Ishikawa (cell line): ENCODE results near the gene NUP210.

Experiments used
- CEBPB ChIP-seq: IDR thresholded peaks from 2 replicates; pipeline ENCODE4 v1.6.1; 2012
- CREB1 ChIP-seq: IDR thresholded peaks from 2 replicates; pipeline ENCODE4 v1.6.1; 2012; ENCODE audit warnings: low read depth
- EGR1 ChIP-seq: IDR thresholded peaks from 2 replicates; pipeline ENCODE4 v1.6.1; 2012
- EP300 ChIP-seq: IDR thresholded peaks from 2 replicates; pipeline ENCODE4 v1.6.1; 2012; ENCODE audit warnings: borderline replicate concordance
- FOXM1 ChIP-seq: IDR thresholded peaks from 2 replicates; pipeline ENCODE4 v1.6.1; 2012; ENCODE audit warnings: low read depth, borderline replicate concordance
- NFIC ChIP-seq: IDR thresholded peaks from 2 replicates; pipeline ENCODE4 v1.6.1; 2012
- RAD21 ChIP-seq: IDR thresholded peaks from 2 replicates; pipeline ENCODE4 v1.6.1; 2012; ENCODE audit warnings: low read depth
- TAF1 ChIP-seq: IDR thresholded peaks from 2 replicates; pipeline ENCODE4 v1.6.1; 2012; ENCODE audit warnings: low read depth, mild to moderate bottlenecking
- TCF12 ChIP-seq: IDR thresholded peaks from 2 replicates; pipeline ENCODE4 v1.6.1; 2012; ENCODE audit warnings: low read depth
- TEAD4 ChIP-seq: IDR thresholded peaks from 2 replicates; pipeline ENCODE4 v1.6.1; 2012
- YY1 ChIP-seq: IDR thresholded peaks from 2 replicates; pipeline ENCODE4 v1.6.1; 2012; ENCODE audit warnings: low read depth
- ZBTB7A ChIP-seq: IDR thresholded peaks from 2 replicates; pipeline ENCODE4 v1.6.1; 2012; ENCODE audit warnings: low read depth
- TF ChIP-seq, protein P1 (sequence below): IDR thresholded peaks from 2 replicates; pipeline ENCODE4 v1.6.1; 2012
- TF ChIP-seq, protein P2 (sequence below): IDR thresholded peaks from 2 replicates; pipeline ENCODE4 v1.6.1; 2012
- TF ChIP-seq, protein P3 (sequence below): IDR thresholded peaks from 2 replicates; pipeline ENCODE4 v1.6.1; 2012; ENCODE audit warnings: low read depth, mild to moderate bottlenecking

NUP210 gene

DNA sequence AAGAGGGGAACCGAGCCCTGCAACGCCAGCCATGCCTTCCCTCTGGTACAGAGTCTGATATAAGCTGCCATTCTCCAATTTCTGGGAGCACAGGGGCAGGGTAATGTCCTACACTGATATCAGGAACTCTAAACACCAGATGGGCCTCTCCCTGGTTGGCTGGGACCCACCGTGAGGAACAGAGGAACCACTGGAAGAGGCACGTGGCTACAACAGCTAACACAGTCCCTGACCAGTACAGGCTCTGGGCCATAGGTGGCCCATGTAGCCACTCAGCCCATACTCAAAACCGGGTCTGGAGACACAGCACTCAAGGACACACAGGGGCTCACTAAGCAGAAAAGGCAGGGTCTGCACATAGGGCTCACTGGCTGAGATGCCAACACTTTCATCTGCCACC lies 13.9 kb downstream of the NUP210 start:
- no peak for TF ChIP-seq TCF12
- TF ChIP-seq, protein P1, sequence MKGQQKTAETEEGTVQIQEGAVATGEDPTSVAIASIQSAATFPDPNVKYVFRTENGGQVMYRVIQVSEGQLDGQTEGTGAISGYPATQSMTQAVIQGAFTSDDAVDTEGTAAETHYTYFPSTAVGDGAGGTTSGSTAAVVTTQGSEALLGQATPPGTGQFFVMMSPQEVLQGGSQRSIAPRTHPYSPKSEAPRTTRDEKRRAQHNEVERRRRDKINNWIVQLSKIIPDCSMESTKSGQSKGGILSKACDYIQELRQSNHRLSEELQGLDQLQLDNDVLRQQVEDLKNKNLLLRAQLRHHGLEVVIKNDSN: no peak
- no peak for TF ChIP-seq RAD21
- TF ChIP-seq YY1: no peak
- TF ChIP-seq ZBTB7A: no peak
- TF ChIP-seq TAF1: no peak
- TF ChIP-seq CEBPB: no peak
- TF ChIP-seq EP300: no peak
- no peak for TF ChIP-seq EGR1
- TF ChIP-seq TEAD4: no peak

DNA sequence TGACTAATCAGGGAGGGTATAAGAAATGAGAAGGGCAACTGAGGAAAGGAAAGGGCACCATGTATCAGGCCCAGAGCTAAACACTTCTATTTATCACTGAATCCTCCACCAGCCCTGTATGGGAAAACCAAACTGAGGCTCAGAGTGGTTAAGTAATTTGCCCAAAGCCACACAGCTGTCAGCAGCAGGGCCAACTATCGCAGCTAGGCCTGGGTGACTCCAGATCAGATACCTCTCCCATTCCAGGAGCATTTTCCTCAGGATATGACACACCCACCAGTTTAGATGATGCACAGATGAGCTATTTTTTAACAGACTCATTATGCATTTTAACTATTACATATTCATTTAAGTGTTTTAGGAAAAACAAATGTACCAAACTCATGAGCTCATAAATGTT lies 14.5 kb downstream of the NUP210 start:
- TF ChIP-seq ZBTB7A (no peak), YY1 (no peak), TEAD4 (no peak), EGR1 (no peak), TAF1 (no peak), RAD21 (no peak), NFIC (no peak)
- TF ChIP-seq, protein P1: no peak
- TF ChIP-seq, protein P2, sequence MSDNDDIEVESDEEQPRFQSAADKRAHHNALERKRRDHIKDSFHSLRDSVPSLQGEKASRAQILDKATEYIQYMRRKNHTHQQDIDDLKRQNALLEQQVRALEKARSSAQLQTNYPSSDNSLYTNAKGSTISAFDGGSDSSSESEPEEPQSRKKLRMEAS: no peak

DNA sequence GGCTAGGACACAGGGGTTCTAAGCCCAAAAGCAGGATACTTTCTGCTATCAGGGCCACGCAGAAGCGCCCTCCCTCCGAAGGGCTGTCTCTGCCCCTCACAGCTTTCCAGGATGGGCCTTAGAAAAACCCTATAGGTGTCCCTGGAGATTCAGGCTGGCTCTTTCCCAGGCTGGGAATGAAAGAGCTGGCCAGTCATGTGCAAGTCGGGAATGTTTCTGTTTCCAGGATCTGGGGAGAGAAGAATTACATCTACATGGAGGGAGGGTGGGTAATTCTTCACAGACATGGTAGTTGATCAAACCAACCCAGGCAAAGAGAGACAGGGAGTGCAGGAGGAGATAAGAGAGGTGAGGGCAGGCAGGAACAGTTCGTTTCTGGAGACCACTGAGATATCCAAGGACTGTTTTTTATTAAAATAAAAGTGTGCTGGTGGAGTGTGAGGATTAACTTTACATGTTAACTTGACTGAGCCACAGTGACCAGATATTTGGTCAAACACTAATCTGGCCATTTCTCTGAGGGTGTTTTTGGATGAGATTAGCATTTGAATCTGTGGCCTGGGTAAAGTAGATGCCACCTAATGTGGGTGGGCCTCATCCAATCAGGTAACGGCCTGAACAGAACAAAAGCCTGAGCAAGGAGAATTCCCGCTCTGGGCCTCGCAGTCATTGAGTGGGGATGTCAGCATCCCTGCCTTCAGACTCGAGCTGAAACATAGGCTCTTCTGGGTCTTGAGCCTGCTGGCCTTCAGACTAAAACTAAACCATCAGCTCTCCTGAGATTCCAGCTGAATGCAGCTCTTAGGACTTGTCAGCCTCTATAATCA lies 15.3 kb downstream of the NUP210 start:
- no peak for TF ChIP-seq EP300
- TF ChIP-seq EGR1: no peak
- no peak for TF ChIP-seq RAD21
- TF ChIP-seq, protein P2: no peak
- TF ChIP-seq, protein P1: no peak
- TF ChIP-seq FOXM1: no peak
- no peak for TF ChIP-seq NFIC
- no peak for TF ChIP-seq TCF12
- no peak for TF ChIP-seq TEAD4
- TF ChIP-seq YY1: no peak
- no peak for TF ChIP-seq ZBTB7A

DNA sequence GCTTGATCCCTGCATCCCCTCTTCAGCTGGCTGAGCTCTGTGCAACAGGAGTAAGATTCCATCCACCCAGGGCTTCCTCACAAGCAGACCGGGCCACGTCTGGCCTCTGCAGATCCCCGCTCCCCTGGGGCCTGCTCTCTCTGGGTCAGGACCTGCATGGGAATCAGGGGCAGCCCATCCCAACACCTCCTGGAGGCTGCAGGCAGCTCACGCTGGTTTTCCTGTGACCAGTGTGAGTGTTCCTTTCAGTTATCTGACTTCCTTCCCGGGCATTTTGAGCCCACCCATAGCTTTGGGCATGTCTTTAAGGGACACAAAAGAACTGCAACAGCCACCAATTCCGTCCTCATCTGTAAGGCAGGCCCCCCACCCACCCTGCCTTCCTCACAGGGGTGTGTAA lies 16.3 kb downstream of the NUP210 start:
- TF ChIP-seq YY1: no peak
- TF ChIP-seq, protein P2: no peak
- TF ChIP-seq TCF12: no peak
- TF ChIP-seq NFIC: no peak
- no peak for TF ChIP-seq ZBTB7A
- no peak for TF ChIP-seq EP300
- TF ChIP-seq CREB1: no peak
- TF ChIP-seq TAF1: no peak
- TF ChIP-seq EGR1: no peak
- TF ChIP-seq, protein P1: no peak
- no peak for TF ChIP-seq TEAD4
- TF ChIP-seq CEBPB: no peak
- TF ChIP-seq RAD21: no peak
- TF ChIP-seq, protein P3, sequence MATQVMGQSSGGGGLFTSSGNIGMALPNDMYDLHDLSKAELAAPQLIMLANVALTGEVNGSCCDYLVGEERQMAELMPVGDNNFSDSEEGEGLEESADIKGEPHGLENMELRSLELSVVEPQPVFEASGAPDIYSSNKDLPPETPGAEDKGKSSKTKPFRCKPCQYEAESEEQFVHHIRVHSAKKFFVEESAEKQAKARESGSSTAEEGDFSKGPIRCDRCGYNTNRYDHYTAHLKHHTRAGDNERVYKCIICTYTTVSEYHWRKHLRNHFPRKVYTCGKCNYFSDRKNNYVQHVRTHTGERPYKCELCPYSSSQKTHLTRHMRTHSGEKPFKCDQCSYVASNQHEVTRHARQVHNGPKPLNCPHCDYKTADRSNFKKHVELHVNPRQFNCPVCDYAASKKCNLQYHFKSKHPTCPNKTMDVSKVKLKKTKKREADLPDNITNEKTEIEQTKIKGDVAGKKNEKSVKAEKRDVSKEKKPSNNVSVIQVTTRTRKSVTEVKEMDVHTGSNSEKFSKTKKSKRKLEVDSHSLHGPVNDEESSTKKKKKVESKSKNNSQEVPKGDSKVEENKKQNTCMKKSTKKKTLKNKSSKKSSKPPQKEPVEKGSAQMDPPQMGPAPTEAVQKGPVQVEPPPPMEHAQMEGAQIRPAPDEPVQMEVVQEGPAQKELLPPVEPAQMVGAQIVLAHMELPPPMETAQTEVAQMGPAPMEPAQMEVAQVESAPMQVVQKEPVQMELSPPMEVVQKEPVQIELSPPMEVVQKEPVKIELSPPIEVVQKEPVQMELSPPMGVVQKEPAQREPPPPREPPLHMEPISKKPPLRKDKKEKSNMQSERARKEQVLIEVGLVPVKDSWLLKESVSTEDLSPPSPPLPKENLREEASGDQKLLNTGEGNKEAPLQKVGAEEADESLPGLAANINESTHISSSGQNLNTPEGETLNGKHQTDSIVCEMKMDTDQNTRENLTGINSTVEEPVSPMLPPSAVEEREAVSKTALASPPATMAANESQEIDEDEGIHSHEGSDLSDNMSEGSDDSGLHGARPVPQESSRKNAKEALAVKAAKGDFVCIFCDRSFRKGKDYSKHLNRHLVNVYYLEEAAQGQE: no peak
- TF ChIP-seq FOXM1: no peak

DNA sequence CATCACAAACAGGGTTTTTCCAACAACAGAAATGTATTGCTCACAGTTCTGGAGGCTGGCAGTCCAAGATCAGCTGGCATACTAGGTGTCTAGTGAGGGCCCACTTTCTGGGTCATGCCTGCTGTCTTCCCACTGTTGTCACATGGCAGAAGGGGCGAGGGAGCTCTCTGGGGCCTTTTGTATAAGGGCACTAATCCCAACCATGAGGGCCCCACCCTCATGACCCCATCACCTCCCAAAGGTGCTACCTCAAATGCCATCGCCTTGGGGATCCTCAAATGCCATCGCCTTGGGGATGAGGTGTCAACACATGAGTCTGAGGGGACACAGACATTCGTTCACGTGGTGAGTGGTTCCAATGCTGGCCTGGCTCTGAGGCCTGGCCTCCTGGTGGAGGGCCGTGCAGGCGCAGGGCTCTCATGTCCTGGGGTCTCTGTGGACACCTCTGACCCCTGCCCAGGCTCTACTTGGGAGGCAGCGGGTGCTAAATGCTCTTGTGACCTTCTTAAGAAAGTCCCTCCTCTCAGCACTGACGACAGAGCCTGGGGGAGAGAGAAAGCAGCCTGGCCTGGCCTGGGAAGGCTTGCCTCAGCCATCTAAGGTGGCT lies 16.8 kb downstream of the NUP210 start:
- TF ChIP-seq EP300 (no peak), YY1 (no peak), NFIC (no peak), TCF12 (no peak), RAD21 (no peak), TEAD4 (no peak), TAF1 (no peak), ZBTB7A (no peak), CREB1 (no peak)
- TF ChIP-seq, protein P1: no peak
